GM20431 (cell line): ENCODE results near the gene THAP3.

Experiments used
- in situ Hi-C: fragments of 300-500 bp; cut with MseI, MboI; formaldehyde crosslinking; loops from one replicate; pipeline ENCODE4 v1.15.0; 2020; ENCODE audit warnings: low sequenced_read_pairs; ENCODE audit not compliant: unreplicated experiment

THAP3 gene

GRCh38 chr1:6624710-6625583 is at the start of gene THAP3:
Gene THAP3, plus strand, starts transcription at chr1:6624868. Its CDS starts 351 bp downstream, at chr1:6625219.
- in situ Hi-C loops: no loop called here

- in situ Hi-C loops: no loop called here
Observed at GRCh38 chr1:6577831-6578525, 46.7 kb upstream of the THAP3 start.

- in situ Hi-C loops: no loop called here
Observed at GRCh38 chr1:6578624-6579373, 45.9 kb upstream of the THAP3 start.

- in situ Hi-C loops: no loop called here
Observed at GRCh38 chr1:6579374-6580118, 45.1 kb upstream of the THAP3 start, which contains the start of gene ZBTB48. Gene ZBTB48, plus strand, starts transcription at chr1:6579994. Its CDS starts 616 bp downstream, at chr1:6580610.

- in situ Hi-C loops: no loop called here
Observed at GRCh38 chr1:6580119-6580592, 44.5 kb upstream of the THAP3 start.

GRCh38 chr1:6580593-6581409 is 43.9 kb upstream of the THAP3 start:
- in situ Hi-C loops: no loop called here

GRCh38 chr1:6581561-6582305 is 42.9 kb upstream of the THAP3 start:
- in situ Hi-C loops: no loop called here

- in situ Hi-C loops: no loop called here
Observed at GRCh38 chr1:6582370-6582769, 42.3 kb upstream of the THAP3 start.

- in situ Hi-C loops: no loop called here
Observed at GRCh38 chr1:6584126-6585080, 40.3 kb upstream of the THAP3 start.

- in situ Hi-C loops: no loop called here
Observed at GRCh38 chr1:6585081-6585722, 39.5 kb upstream of the THAP3 start.

- in situ Hi-C loops: no loop called here
Observed at GRCh38 chr1:6585841-6586240, 38.8 kb upstream of the THAP3 start.

GRCh38 chr1:6586404-6586816 is 38.3 kb upstream of the THAP3 start:
- in situ Hi-C loops: no loop called here

GRCh38 chr1:6587261-6588005 is 37.2 kb upstream of the THAP3 start:
- in situ Hi-C loops: no loop called here

GRCh38 chr1:6588128-6588892 is 36.4 kb upstream of the THAP3 start:
- in situ Hi-C loops: no loop called here

- in situ Hi-C loops: no loop called here
Observed at GRCh38 chr1:6588893-6589520, 35.7 kb upstream of the THAP3 start.
